Measurements from ENCODE around the gene ERN1.

The ERN1 gene

DNA sequence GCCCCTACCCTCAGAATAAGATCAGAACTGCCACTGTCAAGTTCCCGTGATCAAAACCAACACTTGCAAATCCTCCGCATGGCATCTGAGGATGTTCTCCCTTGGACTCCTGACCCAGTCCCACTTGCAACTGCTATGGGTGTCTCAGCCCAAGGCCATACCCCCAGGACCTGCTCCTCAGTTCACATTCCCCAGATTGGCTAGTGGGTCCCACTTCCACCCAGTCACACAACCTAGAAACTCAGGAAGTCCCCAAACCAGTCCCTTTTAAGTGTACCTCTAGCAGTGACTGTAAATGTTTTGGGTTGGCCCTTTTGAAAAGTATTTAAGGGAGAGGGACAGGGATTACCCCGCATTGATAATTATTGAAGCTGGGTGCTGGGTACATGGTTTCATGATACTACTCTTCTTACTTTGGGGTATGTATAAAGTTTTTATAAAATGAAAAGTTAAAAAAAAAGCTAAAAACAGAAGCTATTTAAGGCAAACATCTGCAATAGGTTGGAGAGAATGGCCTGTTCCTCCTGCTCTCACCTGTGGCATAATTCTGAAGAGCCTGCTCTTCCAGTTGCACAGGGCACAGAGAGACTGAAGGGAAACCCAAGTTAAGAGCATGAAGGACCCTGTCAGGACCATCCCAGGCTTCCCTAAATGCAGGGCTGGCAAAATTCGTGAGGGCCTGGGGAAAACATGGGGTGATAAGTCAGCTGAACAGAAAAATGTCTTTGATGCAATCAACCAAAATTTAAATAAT, 42.5 kb downstream of the ERN1 start:
- DNase-seq (ENCODE audit: extremely low read depth in 1 of 2, low read depth in 1 of 2) = no peak

DNA sequence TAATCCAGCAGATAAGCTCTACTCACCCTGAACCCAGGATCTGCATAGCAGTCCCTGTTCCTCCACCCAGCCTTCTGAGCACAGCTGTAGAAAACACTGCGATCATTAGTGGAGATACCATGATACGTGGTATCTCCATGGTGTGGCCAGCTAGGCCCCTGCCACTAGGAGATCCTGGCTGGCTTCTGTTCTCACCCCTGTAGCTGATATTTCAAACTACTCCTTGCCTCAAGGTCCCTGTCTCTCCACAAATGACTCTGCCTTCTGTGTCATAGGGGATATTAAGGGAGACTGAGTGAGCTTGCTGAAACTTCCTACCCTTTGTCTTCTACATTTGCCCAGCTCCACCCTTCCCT, 44.3 kb downstream of the ERN1 start:
- no peak for DNase-seq (ENCODE audit: extremely low read depth in 1 of 2, low read depth in 1 of 2)

GRCh38 chr17:64084940-64085649, 44.8 kb downstream of the ERN1 start:
- DNase-seq (ENCODE audit: extremely low read depth in 1 of 2, low read depth in 1 of 2) = no peak

GRCh38 chr17:64084086-64084939, 45.6 kb downstream of the ERN1 start:
- DNase-seq (ENCODE audit: extremely low read depth in 1 of 2, low read depth in 1 of 2) = no peak

DNA sequence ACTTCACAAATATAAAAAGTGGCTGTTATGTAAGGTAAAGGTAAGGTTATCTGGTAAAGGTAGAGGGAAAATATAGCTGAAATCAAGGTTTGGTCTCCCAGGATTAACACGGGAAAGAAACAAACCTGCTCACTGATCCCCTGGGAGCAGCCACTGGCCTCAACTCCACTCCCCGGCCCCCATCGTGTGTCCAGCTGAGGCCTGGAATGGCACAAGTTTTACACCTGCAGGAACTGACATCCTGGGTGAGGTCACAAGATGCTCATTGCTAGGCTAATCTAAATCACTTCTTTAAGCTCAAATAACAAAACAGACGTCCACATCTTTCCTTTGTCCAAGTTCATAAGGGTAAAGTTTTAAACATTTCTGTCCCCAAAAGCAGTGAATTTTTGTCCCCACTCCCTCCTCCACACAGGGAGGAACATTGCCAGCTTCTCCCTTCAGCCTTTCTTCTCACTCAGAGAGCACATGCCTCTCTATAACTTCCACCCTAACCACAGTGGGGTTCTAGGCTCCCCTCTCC, 46.3 kb downstream of the ERN1 start:
- no peak for DNase-seq (ENCODE audit: extremely low read depth in 1 of 2, low read depth in 1 of 2)

DNA sequence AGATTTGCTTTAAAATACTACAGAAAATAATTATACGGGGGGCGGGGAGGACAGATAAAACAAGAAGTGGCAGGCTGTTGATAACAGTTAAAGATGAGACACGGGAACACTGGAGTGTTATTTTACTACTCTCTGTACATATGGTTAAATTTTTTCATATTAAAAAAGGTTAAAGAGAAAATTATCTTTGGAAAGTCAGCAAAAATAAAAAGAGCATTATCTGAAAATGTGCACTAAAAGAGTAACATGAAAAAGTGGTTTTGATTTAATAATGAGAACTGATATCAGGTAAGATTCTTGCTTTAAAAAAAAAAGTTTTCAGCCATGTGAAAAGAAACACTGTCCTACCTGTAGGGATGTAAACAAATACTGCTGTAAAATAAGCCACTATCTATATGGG, 46.9 kb downstream of the ERN1 start:
- DNase-seq (ENCODE audit: extremely low read depth in 1 of 2, low read depth in 1 of 2) = no peak

DNA sequence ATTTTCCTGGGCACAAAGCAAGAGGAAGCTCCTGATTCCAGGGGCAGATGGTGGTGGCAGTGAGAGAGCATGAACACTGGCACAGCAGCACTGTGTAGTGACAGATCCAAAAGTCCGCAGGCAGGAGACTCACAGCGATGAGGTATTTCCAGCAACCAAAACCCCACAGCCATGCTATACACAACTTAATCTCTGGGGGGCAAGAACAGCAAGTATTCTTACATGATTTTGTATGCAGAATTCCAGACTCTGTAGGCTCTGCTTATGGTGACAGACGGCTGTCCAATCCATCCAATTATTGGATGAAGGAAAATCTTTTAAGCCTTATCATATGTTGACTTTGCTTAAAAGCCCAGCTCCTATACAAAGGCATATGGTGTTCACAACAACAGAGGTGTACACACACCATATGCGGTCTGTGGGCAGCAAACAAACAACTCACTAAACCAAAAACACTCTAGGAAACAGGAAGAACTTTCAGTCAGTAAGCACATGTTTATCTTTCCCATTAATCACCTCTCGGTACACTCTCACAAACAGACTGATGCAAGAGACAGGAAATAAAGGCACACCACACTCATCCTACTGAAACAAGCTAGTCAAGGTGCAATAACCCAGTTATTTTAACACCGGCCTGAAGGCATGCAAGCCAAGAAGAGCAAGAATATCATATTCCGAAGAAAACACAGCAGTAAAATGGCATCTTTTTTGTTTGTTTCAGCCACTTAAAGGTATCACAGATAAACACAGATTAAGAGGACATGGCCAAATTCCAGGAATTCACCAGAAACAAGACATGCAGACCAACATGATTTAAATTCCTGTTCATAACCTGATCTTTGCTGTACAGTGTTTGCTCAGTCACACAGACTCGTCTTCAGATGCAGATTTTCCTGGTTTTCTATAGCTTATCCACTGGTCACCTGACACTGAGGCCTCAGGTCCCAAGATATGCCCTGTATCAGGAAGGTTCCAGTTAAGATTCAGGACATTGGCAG, 47.8 kb downstream of the ERN1 start:
- no peak for DNase-seq (ENCODE audit: extremely low read depth in 1 of 2, low read depth in 1 of 2)

DNA sequence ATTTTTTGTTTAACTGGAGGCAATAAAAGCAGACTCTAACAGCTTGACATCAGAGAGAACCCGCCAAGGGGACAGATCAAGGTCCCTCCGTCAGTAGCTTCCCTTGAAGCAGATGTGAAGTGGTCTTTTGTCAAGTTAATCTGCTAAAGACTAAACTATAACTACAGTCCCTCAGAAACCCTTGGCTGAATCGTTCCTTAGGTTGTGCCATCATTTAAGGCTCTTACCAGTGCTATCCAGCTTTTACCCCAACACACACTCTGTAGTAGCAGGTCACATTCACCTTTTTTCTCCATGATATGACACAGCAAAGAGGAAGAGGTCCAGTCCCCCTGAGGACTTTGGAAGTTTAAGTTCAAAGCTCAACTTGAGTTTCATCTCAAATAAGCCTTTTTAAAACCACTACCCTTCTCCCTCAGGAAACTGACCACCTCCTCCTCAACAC, 49.7 kb downstream of the ERN1 start:
- DNase-seq (ENCODE audit: extremely low read depth in 1 of 2, low read depth in 1 of 2) = no peak

DNA sequence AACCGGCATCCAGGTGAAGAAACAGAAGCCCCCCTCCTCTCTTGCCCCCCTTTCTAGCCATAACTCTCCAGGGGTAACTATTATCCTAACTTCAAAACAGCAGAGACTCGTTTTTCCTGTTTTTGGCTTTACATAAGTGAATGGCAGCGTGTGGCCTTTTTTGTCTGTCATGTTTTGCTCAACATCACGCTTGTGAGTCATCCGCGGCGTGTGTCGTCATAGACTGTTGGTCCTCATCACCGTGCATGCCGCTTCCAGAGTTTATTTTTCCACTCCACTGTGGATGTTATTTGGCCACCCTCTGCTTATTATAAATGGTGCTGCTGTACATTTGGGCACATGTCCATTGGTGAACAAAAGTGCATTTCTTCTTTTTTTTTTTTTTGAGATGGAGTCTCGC, 52.6 kb downstream of the ERN1 start:
- no peak for DNase-seq (ENCODE audit: extremely low read depth in 1 of 2, low read depth in 1 of 2)

GRCh38 chr17:64075913-64076312, 54.0 kb downstream of the ERN1 start:
- no peak for DNase-seq (ENCODE audit: extremely low read depth in 1 of 2, low read depth in 1 of 2)

DNA sequence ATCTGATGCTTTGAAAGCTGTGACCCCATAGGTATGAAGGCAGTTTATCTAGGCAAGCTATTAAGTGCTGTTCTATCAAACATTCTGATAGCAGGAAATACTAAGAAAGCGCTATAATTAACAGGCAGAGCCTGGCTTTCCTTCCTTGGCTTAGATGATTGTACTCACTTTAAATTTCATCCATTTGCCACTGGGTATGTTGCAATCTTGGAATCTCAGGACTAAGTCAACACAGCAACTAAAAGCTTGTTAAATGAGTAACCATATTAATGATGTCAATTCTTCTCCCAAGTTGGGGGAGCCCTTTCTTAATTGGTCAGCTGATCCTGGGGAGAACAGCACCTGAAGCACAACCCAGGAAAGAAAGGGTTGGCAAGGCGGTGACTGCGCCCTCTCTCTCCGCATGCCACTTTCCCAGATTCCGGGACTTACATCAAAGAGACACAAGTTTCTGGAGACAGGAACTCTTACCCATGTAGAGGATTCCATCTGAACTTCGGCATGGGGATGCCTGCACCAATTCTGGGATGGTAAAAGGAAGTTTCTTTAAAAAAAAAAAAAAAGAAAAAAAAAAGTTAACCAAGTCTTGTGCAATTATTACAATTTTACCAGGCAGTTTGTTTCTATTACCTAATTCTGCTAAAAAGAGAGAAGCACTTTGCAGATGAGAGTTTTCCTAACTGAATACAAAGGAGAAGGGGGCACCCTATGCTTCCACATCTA, 55.1 kb downstream of the ERN1 start:
- no peak for DNase-seq (ENCODE audit: extremely low read depth in 1 of 2, low read depth in 1 of 2)

GRCh38 chr17:64073771-64074703, 55.9 kb downstream of the ERN1 start:
- DNase-seq (ENCODE audit: extremely low read depth in 1 of 2, low read depth in 1 of 2) = no peak

GRCh38 chr17:64071111-64071510, 58.8 kb downstream of the ERN1 start:
- DNase-seq (ENCODE audit: extremely low read depth in 1 of 2, low read depth in 1 of 2) = no peak

DNA sequence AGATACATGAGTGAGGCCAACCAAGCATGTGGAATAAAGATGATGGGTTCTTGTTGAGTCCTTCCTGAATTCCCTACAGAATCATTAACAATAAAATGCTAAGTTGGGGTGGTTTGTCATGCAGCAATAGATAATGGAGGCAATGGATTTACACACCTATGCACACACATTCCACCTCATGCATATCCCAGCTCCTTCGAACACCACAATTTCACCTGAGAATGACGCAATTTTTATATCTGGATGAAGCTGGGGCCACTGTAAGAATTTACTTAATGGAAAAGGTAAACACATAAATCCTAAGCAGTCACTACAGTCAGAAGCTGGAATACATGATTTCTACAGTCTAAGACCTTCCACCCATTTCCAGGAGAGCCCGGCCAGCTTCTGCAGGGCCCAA, 59.7 kb downstream of the ERN1 start:
- no peak for DNase-seq (ENCODE audit: extremely low read depth in 1 of 2, low read depth in 1 of 2)

DNA sequence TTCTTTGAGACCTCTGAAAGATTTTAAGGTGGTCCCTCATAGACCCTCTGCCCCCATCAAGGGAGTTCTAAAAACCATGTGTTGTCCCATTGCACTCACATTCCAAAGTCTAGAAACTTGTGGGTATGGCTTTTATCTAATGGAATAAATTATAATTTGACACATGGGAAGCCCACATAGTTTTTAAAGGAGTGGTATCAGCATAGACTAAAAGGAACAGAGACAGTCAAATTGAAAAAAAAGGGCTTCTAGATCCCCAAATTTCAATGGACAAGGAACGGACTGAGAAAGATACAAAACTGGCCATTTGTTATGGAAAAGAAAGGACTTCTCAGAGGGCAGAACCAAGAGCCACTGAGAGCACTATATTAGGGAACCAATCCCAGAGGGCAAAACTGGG, 60.8 kb downstream of the ERN1 start:
- no peak for DNase-seq (ENCODE audit: extremely low read depth in 1 of 2, low read depth in 1 of 2)

- DNase-seq (ENCODE audit: extremely low read depth in 1 of 2, low read depth in 1 of 2) = no peak
Observed at GRCh38 chr17:64067657-64068056, 62.3 kb downstream of the ERN1 start.

- no peak for DNase-seq (ENCODE audit: extremely low read depth in 1 of 2, low read depth in 1 of 2)
Observed at GRCh38 chr17:64066716-64067115, 63.2 kb downstream of the ERN1 start.

DNA sequence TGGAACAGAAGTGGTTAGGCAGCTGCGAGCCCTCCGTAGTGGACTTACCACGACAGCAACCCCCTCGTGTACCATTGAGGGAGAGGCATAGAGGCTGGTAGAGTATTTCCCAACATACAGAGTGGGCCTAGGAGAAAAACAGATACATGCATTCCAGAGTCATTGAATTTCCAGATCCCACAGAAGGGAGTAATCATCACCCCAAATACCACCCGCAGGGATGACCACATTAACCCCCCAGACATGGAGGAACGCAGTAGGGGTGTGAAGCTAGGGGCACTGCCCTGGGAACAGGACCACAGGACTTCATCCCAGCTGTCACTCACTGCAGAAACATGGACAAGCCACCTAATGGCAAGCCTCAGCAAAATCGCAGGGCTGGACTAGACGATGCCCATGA, 64.8 kb downstream of the ERN1 start:
- no peak for DNase-seq (ENCODE audit: extremely low read depth in 1 of 2, low read depth in 1 of 2)

DNA sequence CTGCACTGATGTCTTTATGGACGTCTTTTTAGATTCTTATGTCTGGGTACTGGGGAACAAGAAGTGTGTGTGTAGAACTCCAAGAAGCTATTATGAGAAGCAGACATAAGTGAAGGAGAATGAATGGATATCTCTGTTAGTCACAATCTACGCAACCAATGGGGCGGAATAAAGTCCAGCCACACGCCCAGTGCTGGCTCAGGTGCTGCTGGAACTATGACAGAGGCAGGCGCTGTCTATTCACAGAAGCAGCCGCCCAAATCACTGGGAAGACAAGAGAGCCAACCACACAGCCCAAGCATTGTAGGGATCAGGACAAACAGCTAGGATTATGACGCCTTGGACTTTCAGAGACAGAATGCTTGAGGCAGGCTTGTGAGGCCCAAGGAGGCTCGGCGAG, 65.6 kb downstream of the ERN1 start:
- no peak for DNase-seq (ENCODE audit: extremely low read depth in 1 of 2, low read depth in 1 of 2)

Data from activated CD8-positive, alpha-beta memory T cell treated with anti-CD3 and anti-CD28 coated beads for 1 hour (primary cell).